Ectodermal cell (in vitro differentiated cells): ENCODE measurements around the gene ARHGEF37.

Experiments used
- H3K27ac ChIP-seq: 2 replicates; pipeline ENCODE4 v1.7.0; 2013; ENCODE audit warnings: mild to moderate bottlenecking, low read depth, low read length; ENCODE audit not compliant: insufficient read depth, poor library complexity, severe bottlenecking
- H3K27me3 ChIP-seq: 2 replicates; pipeline ENCODE4 v1.7.0; 2013; ENCODE audit warnings: mild to moderate bottlenecking, low read length; ENCODE audit not compliant: insufficient read depth, control insufficient read depth, poor library complexity, severe bottlenecking
- H3K36me3 ChIP-seq: one replicate; pipeline ENCODE4 v1.7.0; 2013; ENCODE audit warnings: low read length; ENCODE audit not compliant: control insufficient read depth, insufficient read depth
- H3K4me1 ChIP-seq: one replicate; pipeline ENCODE4 v1.7.0; 2013; ENCODE audit warnings: low read length; ENCODE audit not compliant: control insufficient read depth, insufficient read depth
- H3K4me3 ChIP-seq: 2 replicates; pipeline ENCODE4 v1.7.0; 2013; ENCODE audit warnings: low read depth, low read length, control low read depth; ENCODE audit not compliant: insufficient read depth
- H3K9me3 ChIP-seq: 2 replicates; pipeline ENCODE4 v1.7.0; 2013; ENCODE audit warnings: mild to moderate bottlenecking, low read length, moderate library complexity; ENCODE audit not compliant: control insufficient read depth
- WGBS, 2 experiments: methylation state at CpG; one replicate each; pipeline ENCODE4 v1.1.7; 2013; ENCODE audit warnings: missing lambda C conversion rate in 2 of 2; 5-methylcytosine and 5-hydroxymethylcytosine counted together

The ARHGEF37 gene

GRCh38 chr5:149656576-149657182 is 75.4 kb downstream of the ARHGEF37 start:
- Histone ChIP-seq H3K27ac (no peak overlapping the region), H3K27me3 (no peaks in the 10 kb centered on the region), H3K4me1 (no peaks in the 10 kb centered on the region), H3K36me3 (no peaks in the 10 kb centered on the region), H3K4me3 (no peak overlapping the region), H3K9me3 (no peaks in the 10 kb centered on the region)
- WGBS, 2 experiments: 63 to 65% methylated on average over 6 of the region's 6 CpGs

GRCh38 chr5:149657324-149657723 is 76.0 kb downstream of the ARHGEF37 start:
- Histone ChIP-seq H3K27ac (no peak overlapping the region), H3K9me3 (no peaks in the 10 kb centered on the region), H3K36me3 (no peaks in the 10 kb centered on the region), H3K27me3 (no peaks in the 10 kb centered on the region), H3K4me1 (no peaks in the 10 kb centered on the region), H3K4me3 (no peak overlapping the region)
- 91 to 97% methylated on average over 2 of the region's 2 CpGs for WGBS, 2 experiments

- WGBS, 2 experiments: 93 to 94% methylated on average over 1 of the region's 1 CpG
- no peaks in the 10 kb centered on the region for H3K36me3 ChIP-seq
- H3K4me1 ChIP-seq: no peaks in the 10 kb centered on the region
Observed at GRCh38 chr5:149658299-149658698, 77.0 kb downstream of the ARHGEF37 start.

GRCh38 chr5:149664083-149664482 is 82.8 kb downstream of the ARHGEF37 start:
- no peaks in the 10 kb centered on the region for H3K27me3 ChIP-seq
- H3K4me1 ChIP-seq: no peaks in the 10 kb centered on the region
- H3K4me3 ChIP-seq: no peak overlapping the region
- 86 to 97% methylated on average over 1 of the region's 1 CpG for WGBS, 2 experiments
- no peaks in the 10 kb centered on the region for H3K36me3 ChIP-seq
- no peak overlapping the region for H3K27ac ChIP-seq
- no peaks in the 10 kb centered on the region for H3K9me3 ChIP-seq

More at GRCh38 chr5:149658299-149658698, 77.0 kb downstream of the ARHGEF37 start:
- Histone ChIP-seq H3K4me3 (no peak overlapping the region), H3K27ac (no peak overlapping the region), H3K27me3 (no peaks in the 10 kb centered on the region), H3K9me3 (no peaks in the 10 kb centered on the region)

GRCh38 chr5:149664666-149665415 is 83.5 kb downstream of the ARHGEF37 start:
- Histone ChIP-seq H3K4me1 (no peaks in the 10 kb centered on the region), H3K27me3 (no peaks in the 10 kb centered on the region), H3K27ac (no peak overlapping the region), H3K36me3 (no peaks in the 10 kb centered on the region), H3K4me3 (no peak overlapping the region), H3K9me3 (no peaks in the 10 kb centered on the region)
- WGBS, 2 experiments: 95 to 97% methylated on average over 11 of the region's 11 CpGs

- H3K27me3 ChIP-seq: no peaks in the 10 kb centered on the region
Observed at GRCh38 chr5:149665416-149666175, 84.3 kb downstream of the ARHGEF37 start.

GRCh38 chr5:149666212-149666852 is 85.0 kb downstream of the ARHGEF37 start:
- H3K27ac ChIP-seq: no peak overlapping the region
- 91 to 96% methylated on average over 3 of the region's 4 CpGs for WGBS, 2 experiments

More at GRCh38 chr5:149665416-149666175, 84.3 kb downstream of the ARHGEF37 start:
- Histone ChIP-seq H3K4me1 (no peaks in the 10 kb centered on the region), H3K9me3 (no peaks in the 10 kb centered on the region), H3K36me3 (no peaks in the 10 kb centered on the region), H3K4me3 (no peak overlapping the region), H3K27ac (no peak overlapping the region)
- 82 to 83% methylated on average over 5 of the region's 5 CpGs for WGBS, 2 experiments

GRCh38 chr5:149667084-149667828 is 86.0 kb downstream of the ARHGEF37 start:
- no peaks in the 10 kb centered on the region for H3K9me3 ChIP-seq

More at GRCh38 chr5:149666212-149666852, 85.0 kb downstream of the ARHGEF37 start:
- Histone ChIP-seq H3K9me3 (no peaks in the 10 kb centered on the region), H3K27me3 (no peaks in the 10 kb centered on the region), H3K4me3 (no peak overlapping the region), H3K4me1 (no peaks in the 10 kb centered on the region), H3K36me3 (no peaks in the 10 kb centered on the region)

GRCh38 chr5:149667829-149668330 is 86.6 kb downstream of the ARHGEF37 start:
- H3K4me3 ChIP-seq: no peak overlapping the region
- 65 to 68% methylated on average over 5 of the region's 6 CpGs for WGBS, 2 experiments
- H3K27me3 ChIP-seq: no peaks in the 10 kb centered on the region
- no peak overlapping the region for H3K27ac ChIP-seq
- no peaks in the 10 kb centered on the region for H3K4me1 ChIP-seq
- H3K36me3 ChIP-seq: no peaks in the 10 kb centered on the region
- no peaks in the 10 kb centered on the region for H3K9me3 ChIP-seq

More at GRCh38 chr5:149667084-149667828, 86.0 kb downstream of the ARHGEF37 start:
- Histone ChIP-seq H3K4me1 (no peaks in the 10 kb centered on the region), H3K27me3 (no peaks in the 10 kb centered on the region), H3K4me3 (no peak overlapping the region), H3K36me3 (no peaks in the 10 kb centered on the region), H3K27ac (no peak overlapping the region)
- 38 to 44% methylated on average over 5 to 7 of the region's 7 CpGs for WGBS, 2 experiments
